ENCODE data around the gene C1orf167.

Gene C1orf167

DNA sequence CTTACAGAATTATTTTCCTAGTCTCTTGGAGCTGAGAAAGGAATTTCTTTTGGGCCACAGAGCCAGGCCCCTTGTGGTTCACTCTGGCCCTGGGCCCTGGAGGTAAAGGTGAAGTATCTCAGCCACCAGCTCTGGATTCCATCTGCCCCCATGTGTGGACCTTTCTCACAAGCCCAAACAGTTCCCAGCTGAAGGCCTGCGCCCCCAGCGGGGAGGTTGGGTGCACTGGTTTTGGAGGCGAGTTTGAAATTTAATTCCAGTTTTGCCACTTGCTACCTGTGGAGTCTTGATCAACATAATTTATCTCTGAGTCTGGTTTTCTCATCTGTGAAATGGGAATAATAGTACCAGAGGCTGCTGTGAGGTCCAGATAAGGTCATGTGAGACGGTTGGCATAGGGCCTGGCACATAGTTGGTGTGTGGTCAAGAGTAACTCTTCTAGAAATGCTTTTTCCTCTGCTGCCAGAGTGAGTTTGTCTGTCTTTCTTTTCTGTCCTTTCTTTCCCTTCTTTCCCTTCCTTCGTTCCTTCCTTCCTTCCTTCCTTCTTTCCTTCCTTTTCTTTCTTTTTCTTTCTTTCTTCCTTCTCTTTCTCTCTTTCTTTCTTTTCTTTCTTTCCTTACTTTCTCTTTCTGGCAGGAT is 20.0 kb upstream of the C1orf167 start:
- TF ChIP-seq TCF12 (IDR thresholded peaks at IDR 0.05; ENCODE audit: low read depth) (no peak), TEAD4 (IDR thresholded peaks at IDR 0.05) (0 out of 2 replicates have a peak, but pooled peaks have one; percentile 8)

DNA sequence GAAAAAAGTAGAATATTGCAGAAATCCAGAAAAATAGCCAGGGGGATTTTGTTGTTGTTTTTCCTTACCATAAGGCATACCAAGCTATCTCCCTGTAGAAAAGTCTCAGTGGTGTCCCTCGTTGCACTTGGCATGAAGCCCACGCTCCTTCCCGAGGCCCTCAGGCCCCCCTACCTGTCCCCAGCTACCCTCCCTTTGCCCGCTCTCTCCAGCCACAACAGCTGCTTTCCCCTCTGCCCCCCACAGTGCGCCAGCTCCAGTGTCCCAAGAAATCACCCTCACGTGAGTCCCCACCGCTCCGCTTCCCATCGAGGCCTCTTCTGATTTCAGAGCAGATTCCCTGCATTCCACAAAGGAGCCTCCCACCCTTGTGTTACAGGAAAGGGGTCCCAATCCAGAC is 17.7 kb upstream of the C1orf167 start:
- TF ChIP-seq, protein P1, sequence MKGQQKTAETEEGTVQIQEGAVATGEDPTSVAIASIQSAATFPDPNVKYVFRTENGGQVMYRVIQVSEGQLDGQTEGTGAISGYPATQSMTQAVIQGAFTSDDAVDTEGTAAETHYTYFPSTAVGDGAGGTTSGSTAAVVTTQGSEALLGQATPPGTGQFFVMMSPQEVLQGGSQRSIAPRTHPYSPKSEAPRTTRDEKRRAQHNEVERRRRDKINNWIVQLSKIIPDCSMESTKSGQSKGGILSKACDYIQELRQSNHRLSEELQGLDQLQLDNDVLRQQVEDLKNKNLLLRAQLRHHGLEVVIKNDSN (IDR thresholded peaks at IDR 0.05), result no peak
- TF ChIP-seq CREB1 (IDR thresholded peaks at IDR 0.05; ENCODE audit: low read depth) (no peak), FOXM1 (IDR thresholded peaks at IDR 0.05; ENCODE audit: borderline replicate concordance, low read depth) (no peak), TCF12 (IDR thresholded peaks at IDR 0.05; ENCODE audit: low read depth) (no peak), EP300 (IDR thresholded peaks at IDR 0.05; ENCODE audit: borderline replicate concordance) (no peak), ZBTB7A (IDR thresholded peaks at IDR 0.05; ENCODE audit: low read depth) (no peak), TEAD4 (IDR thresholded peaks at IDR 0.05) (no peak), CEBPB (IDR thresholded peaks at IDR 0.05) (no peak), EGR1 (IDR thresholded peaks at IDR 0.05) (no peak), TAF1 (IDR thresholded peaks at IDR 0.05; ENCODE audit: low read depth) (no peak), NFIC (IDR thresholded peaks at IDR 0.05) (no peak), RAD21 (IDR thresholded peaks at IDR 0.05; ENCODE audit: low read depth) (no peak), YY1 (IDR thresholded peaks at IDR 0.05; ENCODE audit: low read depth) (no peak)
- TF ChIP-seq, protein P2, sequence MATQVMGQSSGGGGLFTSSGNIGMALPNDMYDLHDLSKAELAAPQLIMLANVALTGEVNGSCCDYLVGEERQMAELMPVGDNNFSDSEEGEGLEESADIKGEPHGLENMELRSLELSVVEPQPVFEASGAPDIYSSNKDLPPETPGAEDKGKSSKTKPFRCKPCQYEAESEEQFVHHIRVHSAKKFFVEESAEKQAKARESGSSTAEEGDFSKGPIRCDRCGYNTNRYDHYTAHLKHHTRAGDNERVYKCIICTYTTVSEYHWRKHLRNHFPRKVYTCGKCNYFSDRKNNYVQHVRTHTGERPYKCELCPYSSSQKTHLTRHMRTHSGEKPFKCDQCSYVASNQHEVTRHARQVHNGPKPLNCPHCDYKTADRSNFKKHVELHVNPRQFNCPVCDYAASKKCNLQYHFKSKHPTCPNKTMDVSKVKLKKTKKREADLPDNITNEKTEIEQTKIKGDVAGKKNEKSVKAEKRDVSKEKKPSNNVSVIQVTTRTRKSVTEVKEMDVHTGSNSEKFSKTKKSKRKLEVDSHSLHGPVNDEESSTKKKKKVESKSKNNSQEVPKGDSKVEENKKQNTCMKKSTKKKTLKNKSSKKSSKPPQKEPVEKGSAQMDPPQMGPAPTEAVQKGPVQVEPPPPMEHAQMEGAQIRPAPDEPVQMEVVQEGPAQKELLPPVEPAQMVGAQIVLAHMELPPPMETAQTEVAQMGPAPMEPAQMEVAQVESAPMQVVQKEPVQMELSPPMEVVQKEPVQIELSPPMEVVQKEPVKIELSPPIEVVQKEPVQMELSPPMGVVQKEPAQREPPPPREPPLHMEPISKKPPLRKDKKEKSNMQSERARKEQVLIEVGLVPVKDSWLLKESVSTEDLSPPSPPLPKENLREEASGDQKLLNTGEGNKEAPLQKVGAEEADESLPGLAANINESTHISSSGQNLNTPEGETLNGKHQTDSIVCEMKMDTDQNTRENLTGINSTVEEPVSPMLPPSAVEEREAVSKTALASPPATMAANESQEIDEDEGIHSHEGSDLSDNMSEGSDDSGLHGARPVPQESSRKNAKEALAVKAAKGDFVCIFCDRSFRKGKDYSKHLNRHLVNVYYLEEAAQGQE (IDR thresholded peaks at IDR 0.05; ENCODE audit: low read depth), result no peak
- TF ChIP-seq, protein P3, sequence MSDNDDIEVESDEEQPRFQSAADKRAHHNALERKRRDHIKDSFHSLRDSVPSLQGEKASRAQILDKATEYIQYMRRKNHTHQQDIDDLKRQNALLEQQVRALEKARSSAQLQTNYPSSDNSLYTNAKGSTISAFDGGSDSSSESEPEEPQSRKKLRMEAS (IDR thresholded peaks at IDR 0.05), result no peak

DNA sequence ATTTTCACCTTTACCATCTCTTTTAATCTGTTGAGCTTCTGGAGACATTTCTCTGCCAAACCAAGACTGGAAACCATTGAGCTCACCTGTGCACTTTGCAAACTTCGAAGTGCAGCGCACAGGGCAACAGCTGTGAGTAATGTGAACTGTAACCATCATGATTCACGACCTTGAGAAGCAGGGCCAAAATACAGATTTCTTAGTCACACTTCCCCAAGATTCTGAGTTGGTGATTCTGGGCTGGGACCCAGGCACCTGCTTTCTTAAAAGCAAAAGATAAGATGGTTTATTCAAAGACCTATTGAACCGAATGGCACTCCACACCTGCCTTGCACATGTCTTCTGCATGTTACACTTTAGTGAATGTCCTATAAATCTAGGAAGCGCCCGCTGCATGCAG is 15.9 kb upstream of the C1orf167 start:
- TF ChIP-seq TAF1 (IDR thresholded peaks at IDR 0.05; ENCODE audit: low read depth), result no peak
- no peak for TF ChIP-seq TCF12 (IDR thresholded peaks at IDR 0.05; ENCODE audit: low read depth)
- TF ChIP-seq, protein P1 (IDR thresholded peaks at IDR 0.05), result no peak
- TF ChIP-seq EGR1 (IDR thresholded peaks at IDR 0.05), result no peak
- TF ChIP-seq, protein P2 (IDR thresholded peaks at IDR 0.05; ENCODE audit: low read depth), result no peak
- TF ChIP-seq FOXM1 (IDR thresholded peaks at IDR 0.05; ENCODE audit: borderline replicate concordance, low read depth), result no peak
- TF ChIP-seq ZBTB7A (IDR thresholded peaks at IDR 0.05; ENCODE audit: low read depth), result no peak
- TF ChIP-seq NFIC (IDR thresholded peaks at IDR 0.05), result no peak

DNA sequence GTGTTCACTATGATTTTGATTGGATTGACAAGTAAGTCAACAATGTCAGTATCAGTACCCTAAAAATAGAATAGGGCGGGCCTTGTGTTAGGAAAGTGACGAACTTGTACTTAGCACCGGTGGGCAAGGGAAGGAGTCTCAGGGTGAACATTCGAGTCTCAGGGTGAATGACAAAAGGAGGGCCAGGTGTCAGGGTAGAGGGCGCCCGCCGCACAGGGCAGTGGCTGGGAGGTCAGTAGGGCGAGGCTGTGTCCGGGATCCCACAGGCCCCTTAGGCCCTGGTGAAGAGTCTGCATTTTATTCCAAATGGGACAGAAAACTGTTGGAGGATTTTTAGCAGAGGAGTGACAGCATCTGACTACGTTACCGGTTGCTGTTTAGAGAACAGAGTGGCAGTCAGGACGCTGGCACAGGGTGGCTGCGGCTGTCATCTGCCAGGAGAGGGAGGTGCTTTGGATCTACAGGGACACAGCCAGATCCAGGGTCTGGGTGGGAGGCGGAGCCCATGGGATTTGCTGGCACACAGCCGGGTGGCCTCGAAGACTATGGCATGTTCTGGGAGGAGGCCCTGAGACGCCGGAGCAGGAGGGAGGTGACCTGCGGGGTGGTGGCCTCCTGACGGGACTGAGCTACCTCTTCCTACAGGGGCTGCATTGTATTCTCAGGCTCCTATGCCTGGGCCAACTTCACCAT is 15.1 kb upstream of the C1orf167 start:
- TF ChIP-seq FOXM1 (IDR thresholded peaks at IDR 0.05; ENCODE audit: borderline replicate concordance, low read depth) (no peak), TCF12 (IDR thresholded peaks at IDR 0.05; ENCODE audit: low read depth) (no peak), TAF1 (IDR thresholded peaks at IDR 0.05; ENCODE audit: low read depth) (no peak), CEBPB (IDR thresholded peaks at IDR 0.05) (no peak), EGR1 (IDR thresholded peaks at IDR 0.05) (no peak), TEAD4 (IDR thresholded peaks at IDR 0.05) (no peak), ZBTB7A (IDR thresholded peaks at IDR 0.05; ENCODE audit: low read depth) (no peak), YY1 (IDR thresholded peaks at IDR 0.05; ENCODE audit: low read depth) (no peak), EP300 (IDR thresholded peaks at IDR 0.05; ENCODE audit: borderline replicate concordance) (no peak), CREB1 (IDR thresholded peaks at IDR 0.05; ENCODE audit: low read depth) (no peak), RAD21 (IDR thresholded peaks at IDR 0.05; ENCODE audit: low read depth) (no peak), NFIC (IDR thresholded peaks at IDR 0.05) (no peak)
- TF ChIP-seq, protein P3 (IDR thresholded peaks at IDR 0.05), result no peak
- TF ChIP-seq, protein P1 (IDR thresholded peaks at IDR 0.05), result no peak
- TF ChIP-seq, protein P2 (IDR thresholded peaks at IDR 0.05; ENCODE audit: low read depth), result no peak

Measured in Ishikawa (cell line).